Measurements from ENCODE around the gene SEMA3C.

GRCh38 chr7:80954191-80954590, 35.3 kb upstream of the SEMA3C start:
- TF ChIP-seq CTCF (conservative IDR thresholded peaks at IDR 0.05; ENCODE audit: low read length) (no peak), EZH2phosphoT487 (IDR thresholded peaks at IDR 0.05; ENCODE audit: borderline replicate concordance) (no peak)

All from Loucy (cell line).